Fibroblast of the conjunctiva (primary cell): ENCODE measurements around the gene ARL10.
"Not testable (repeated sequence)": the region's sequence is repeated elsewhere in the genome, so short reads cannot be mapped to it uniquely, and the experiment has no call there.

Source experiments
- DNase-seq: peaks from one replicate; pipeline ENCODE4 v3.0.0-alpha.2; 2010; ENCODE audit warnings: low read depth

Gene ARL10

DNA sequence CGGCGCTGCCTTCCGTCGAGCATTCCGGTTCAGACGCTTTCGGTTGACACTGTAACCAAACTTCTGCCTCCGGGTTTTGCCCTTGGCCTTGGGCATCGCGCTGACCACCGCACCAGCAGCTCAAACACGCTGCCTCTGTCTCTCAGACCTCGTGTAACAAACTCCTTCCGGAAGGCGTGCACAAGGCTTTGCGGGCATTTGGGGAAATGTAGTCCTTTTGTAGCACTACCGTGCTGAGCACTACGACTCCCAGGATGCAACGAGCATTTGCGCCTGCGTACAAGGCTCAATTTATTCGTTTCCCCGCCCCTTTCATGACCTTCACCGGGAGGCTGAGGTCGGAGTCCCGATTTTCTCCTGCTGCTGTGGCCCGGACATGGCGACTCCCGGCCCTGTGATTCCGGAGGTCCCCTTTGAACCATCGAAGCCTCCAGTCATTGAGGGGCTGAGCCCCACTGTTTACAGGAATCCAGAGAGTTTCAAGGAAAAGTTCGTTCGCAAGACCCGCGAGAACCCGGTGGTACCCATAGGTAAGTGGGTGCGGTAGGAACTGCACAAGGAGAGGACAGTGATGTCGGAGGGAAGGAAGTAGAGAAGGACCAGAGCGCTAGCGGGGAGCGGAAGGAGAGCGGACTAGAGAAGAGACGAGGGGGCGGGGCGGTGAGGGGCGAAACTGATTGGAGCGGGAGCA lies 23.3 kb downstream of the ARL10 start, which contains the start of the genes HIGD2A and NOP16:
Gene HIGD2A, plus strand, starts transcription at position 308 of the 691 bp plus-strand sequence. Its CDS starts 69 bp downstream, at position 377.
Gene NOP16, minus strand, starts transcription at position 155 of the 691 bp plus-strand sequence. Its CDS starts 59 bp downstream, at position 96.
- peak; percentile 98 for DNase-seq

DNA sequence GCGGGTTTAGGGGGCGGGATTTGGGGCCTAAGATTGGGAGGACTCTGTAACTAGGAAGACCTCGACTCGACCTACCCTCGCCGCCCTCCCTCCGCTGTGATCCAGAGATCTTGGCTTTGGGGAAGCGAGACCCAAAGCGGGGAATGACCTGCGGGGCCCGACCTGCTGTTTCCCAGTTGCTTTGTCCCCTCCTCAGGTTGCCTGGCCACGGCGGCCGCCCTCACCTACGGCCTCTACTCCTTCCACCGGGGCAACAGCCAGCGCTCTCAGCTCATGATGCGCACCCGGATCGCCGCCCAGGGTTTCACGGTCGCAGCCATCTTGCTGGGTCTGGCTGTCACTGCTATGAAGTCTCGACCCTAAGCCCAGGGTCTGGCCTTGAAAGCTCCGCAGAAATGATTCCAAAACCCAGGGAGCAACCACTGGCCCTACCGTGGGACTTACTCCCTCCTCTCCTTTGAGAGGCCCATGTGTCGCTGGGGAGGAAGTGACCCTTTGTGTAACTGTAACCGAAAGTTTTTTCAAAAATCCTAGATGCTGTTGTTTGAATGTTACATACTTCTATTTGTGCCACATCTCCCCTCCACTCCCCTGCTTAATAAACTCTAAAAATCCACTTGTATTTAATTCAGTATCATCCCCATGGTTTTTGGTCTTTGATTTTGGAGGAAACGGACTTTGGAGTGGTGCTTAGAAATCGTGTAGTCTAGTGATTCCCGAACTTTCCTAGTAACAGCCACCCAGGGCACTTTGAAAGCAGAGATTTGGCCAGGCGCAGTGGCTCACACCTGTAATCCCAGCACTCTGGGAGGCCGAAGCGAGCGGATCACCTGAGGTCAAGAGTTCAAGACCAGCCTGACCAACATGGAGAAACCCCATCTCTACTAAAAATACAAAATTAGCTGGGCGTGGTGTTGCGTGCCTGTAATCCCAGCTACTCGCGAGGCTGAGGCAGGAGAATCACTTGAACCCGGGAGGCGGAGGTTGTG lies 24.1 kb downstream of the ARL10 start:
- no peak for DNase-seq

DNA sequence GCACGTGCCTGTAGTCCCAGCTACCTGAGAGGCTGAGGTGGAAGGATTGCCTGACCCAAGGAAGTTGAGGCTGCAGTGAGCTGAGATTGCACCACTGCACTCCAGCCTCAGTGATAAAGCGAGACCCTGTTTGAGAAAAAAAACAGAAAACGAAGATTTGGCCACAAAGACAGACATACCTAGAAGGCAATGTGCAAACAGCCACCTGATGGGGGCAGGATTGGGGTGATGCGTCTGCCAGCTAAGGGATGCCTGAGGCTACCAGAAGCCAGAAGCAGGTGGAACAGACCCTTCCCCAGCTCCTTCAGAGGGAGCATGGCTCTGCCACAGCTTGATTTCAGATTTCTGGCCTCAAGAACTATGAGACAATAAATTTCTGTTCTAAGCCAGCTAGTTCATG lies 26.2 kb downstream of the ARL10 start:
- DNase-seq = no peak

DNA sequence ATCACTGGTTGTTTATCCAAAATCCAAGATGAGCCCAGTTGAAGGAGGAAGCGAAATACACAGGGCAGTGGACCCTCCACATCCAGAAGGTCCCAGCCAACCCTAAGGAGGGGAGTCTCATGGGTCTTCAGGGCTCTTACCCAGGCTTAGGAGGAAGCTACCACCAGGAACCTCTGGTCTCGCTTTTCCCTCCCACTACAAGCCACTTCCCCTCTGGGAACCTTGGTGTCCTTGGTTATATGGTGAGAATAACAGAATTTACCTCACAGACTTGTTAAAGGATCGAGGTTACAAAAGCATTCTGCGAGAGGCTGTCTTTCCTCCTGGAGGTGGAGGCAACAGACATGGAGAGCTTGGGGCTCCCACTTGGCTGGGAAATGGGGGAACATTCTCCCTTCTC lies 26.7 kb downstream of the ARL10 start:
- no peak for DNase-seq

DNA sequence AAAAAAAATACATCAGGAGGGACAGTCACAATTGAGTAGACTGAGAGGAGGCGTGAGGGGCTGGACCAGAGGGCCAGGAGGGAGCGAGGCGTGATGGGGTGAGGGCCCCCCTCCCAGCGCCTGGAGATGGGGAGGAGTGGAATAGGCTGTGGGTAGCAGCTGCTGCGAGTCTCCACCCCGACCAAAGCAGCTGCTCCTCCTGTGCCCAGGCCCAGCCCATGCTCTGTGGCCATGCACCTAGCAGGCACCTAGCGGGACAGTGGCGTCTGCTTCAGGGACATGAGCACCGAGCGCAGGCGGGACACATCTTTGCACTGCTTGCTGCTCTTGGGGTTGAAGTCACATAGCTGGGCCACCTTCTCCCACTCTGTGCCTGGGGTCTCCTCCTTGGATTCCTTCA lies 27.2 kb downstream of the ARL10 start:
- no peak for DNase-seq

DNA sequence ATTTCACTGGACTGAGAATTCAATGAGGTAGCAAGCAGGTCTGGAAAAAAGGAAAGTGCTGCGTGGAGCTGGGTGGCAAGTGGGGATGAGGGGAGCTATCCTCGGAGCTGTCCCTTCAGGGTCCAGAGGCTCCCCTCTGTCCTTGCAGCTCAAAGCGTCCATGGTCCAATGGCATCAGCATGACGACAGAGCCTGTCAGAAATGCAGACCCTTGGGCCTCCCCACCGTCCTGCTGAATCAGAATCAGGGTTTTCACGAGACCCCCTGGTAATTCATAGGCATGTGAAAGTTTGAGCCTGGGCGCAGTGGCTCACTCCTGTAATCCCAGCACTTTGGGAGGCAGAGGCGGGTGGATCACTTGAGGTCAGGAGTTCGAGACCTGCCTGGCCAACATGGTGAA lies 28.8 kb downstream of the ARL10 start:
- no peak for DNase-seq

DNA sequence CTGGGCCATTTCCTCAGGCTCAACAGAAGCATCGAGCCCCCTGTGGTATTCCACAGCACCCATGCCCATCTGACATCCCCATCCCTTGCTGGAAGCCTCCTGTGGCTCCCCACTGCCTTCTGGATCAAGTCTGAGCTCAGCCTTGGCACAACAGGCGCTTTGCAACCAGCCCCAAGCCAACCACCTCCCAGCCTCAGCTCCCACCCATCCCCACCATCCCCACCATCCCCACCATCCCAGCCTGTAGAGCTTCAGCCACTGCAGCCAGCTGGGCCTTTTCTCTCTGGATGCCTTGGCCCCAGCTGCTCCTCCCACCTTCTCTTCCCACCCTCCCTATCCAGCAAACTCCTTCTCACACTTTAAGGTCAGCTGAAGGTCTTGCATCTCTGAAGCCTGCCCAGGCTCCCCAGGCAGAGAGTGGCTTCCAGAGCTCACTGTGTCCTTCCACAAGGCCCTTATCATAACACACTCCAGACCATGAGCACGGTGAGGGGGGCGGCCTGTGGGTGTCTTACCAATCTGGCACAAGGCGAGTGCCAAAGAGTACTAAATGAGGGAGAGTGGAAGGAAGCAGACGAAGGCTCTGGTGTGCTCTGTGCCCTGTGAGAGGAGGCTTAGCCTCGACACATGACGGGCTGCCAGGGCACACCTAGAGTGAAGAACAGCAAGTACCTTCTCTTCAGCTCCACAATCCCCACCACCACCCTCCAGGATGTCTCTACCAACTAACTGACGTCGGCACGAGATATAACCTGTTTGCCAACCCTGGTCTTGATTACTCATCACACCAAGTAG lies 29.8 kb downstream of the ARL10 start:
- DNase-seq = no peak

DNA sequence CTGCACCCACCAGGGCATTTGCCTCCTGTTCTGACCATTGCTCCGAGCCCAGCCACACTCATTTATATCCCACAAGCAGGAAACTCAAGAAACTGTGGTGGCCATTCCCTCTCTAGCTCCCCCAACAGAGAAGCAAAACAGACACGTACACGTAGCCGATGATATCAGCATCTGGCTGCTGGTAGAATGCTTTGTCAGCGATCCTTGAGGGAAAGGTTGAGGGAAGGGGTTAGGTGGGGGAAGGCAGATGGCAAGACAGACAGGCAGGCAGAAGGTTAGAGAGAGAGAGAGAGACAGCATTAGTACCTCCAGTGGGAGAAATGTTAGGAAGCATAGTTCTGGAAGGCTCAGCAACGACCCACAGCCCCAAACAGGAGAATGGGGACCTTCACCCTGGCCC lies 31.0 kb downstream of the ARL10 start:
- no peak for DNase-seq

DNA sequence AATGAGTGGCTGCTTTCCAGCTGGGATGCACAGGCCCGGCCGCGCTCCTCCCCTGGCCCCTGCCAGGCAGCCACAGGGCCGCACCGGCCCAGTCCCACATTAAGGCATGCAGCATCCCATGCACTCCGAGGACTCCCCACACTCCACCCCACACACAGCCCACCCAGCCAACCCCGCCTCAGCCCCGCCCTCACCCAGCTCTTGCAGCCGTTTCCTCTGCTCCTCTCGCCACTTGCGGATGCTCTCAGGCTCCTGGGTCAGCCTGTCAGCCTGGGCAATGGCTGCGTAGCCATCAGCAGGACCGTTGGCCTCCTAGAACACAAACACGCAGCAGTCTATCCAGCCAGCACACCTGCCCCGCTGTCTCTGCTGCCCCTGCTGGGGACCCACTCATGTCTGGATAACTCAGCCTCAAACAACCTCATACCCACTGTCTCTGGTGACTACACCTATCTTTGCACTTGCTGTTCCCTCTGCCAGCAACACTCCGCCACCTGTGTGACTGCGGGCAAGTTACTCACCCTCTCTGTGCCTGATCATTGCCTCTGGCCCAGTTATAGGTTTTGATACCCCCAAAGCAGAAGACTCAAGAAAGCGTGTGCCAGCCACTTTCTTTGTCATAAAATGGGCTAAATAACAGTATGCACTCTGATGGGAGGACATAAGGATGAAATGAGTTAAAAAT lies 32.6 kb downstream of the ARL10 start:
- no peak for DNase-seq

DNA sequence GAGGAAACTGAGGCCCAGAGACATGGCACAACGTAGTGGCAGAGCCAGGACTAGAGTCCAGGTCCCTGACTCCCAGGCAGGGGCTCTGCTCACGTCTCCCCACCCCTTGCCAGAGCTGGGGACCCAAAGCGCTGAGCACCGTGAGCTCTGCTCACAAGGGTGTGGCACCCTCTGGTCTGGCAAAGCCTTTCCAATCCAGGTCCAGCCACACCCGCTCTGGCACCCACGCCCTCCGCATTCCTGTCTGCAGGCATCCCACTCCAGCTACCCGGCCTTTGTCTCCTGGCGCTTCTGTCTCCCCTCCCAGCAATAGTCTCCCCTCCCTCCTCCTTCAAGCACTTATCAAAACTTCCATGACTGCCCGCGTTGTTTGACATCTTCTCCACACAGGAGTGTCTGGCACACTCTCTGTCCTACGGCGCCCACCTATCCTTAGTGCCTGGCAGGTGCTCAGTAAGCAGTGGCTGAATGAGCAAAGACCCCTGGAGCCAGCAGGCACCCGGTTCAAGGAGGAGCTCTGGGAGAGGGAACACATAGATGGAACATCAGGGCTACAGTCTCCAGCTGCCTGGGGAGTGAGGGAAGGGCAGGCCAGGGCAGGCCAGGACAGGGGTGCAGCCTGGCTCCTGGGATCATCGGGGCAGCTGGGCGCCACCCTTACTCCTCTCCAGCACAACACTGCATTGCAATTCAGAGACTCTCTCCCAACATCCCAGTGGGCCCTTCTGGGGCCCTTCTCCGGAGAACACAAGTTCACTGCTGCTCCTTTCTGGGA lies 35.3 kb downstream of the ARL10 start:
- DNase-seq = no peak

DNA sequence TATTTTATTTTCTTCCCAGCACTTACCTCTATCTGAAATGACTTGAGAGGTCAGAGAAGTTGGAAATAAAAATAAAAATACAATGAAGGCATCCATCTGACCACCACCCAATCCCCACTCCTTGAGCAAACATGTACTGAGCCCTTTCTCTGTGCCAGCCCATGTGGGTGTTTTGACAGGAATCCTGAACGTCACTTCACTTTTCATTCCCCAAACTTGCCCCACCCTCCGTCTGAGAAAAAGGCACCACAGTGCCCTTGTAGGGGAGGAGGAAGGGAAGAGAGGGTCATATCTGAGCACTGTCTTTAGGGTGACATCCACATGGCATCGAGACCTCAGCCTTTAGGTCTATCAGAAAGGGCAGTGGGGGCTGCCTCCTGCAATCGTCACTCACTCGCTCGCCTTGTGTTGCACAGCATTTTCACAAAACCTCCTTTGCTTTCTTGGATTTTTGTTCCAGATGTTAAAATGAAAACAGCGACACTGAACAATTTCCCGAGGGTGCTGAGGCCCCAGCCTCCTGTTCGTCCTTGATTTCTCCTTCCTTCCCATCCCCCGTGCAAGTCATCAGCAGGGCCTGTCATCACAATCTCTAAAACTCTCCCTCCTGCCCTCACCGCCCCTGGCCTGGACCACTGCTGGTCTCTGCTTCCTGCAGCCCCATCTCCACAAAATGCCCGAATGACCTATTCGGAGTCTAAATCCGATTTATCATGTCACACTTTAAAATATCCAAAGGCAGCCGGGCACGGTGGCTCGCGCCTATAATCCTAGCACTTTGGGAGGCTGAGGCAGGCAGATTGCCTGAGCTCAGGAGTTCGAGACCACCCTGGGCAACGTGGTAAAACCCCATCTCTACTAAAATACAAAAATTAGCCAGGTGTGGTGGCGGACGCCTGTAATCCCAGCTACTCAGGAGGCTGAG lies 36.3 kb downstream of the ARL10 start:
- no peak for DNase-seq

DNA sequence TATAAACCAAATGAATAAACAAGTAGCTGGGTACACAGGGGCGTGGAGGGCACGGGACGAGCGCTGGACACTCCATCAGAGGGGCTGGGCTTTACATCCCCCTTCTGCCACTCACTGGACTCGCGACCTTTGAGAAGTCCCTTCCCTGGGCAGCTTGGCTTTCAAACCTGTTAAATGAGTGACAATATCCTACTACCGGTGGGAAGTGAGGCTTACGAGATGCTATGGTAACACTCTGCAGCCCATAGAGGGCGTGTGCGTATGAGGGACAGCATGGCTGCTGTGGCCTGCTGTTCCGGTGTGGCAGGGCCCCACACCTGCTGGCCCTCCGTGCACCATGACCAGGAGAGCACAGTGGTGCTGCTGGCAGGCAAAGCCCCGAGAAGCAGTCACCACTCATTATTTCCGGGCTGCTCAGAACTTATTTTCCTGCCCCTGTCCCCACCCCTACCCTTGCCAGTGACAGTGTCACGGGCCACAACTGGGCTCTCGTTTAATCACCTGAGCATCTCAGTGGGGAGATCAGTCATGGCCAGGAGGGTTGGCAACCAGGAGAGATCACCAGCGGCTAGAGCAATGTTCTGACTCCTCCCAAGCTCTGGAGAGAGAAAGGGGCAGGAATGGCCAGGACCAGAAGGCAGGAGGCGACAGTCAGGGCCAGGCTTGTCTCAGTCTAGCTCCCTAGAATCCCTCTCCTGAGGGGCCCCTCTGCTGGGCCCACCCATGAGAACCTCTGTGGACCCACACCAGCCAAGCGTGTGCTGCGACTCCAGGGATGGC lies 40.6 kb downstream of the ARL10 start:
- DNase-seq = no peak

DNA sequence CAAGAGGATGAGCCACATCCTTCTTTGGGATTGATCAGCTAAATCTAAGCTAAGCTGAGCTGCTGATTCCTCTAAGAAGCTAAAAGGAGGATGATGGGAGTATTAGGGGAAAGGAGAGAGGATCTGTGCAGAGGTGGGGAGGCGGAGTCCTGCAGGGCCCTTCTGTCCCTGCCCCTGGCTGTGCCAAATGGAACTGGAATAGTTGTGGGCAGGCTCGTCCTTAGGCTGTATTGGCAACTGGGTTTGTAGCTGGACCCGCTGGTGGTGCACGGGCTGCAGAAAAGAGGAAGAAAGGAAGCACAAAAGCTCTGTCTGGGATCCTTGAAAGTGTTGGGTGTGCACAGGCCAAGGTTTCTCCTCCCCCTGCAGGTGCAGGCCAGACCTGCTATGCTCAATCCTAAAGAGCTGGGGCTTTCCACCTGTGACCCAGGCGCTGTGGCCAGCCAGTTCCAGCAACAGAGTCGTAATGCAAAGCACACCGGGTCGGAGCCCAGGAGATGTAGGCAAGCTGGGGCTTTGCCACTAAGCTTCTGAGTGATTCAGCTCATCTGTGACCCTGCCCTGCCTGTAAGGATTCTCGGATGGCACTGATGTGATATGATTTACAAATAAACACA lies 41.3 kb downstream of the ARL10 start:
- no peak for DNase-seq

DNA sequence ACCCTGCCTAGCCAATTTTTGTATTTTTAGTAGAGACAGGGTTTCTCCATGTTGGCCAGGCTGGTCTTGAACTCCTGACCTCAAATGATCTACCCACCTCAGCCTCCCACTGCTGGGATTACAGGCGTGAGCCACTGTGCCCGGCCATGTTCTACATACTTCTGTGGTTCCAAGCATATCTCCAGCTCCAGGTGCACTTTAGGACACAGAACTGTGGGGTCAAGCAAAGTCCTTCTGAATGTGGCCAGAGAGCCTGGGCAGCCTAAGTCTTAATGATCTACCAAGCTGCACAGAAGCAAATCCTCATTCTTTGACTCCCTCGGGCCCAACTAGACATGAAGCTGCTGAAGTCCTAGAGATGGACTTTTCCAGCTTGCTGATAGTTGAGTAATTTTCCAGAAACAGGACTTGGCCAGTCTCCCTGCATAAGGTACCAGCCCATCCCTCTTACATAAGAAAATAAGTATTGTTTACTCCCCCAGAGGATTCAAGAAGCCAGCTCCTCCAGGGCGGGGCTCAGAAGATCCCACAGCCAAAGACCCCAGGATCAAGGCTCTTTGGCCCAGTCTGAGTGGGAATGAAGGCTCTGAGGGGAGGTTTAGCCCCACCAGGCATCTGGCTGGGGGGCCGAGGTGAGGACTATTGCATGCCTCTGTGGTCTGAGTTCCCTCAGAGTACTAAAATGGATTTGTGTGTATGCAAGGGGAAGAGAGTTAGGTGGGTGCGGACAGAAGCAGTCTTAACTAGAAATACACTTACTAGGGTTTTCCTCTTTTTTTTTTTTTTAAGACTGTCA lies 42.4 kb downstream of the ARL10 start:
- peak; percentile 43 for DNase-seq

DNA sequence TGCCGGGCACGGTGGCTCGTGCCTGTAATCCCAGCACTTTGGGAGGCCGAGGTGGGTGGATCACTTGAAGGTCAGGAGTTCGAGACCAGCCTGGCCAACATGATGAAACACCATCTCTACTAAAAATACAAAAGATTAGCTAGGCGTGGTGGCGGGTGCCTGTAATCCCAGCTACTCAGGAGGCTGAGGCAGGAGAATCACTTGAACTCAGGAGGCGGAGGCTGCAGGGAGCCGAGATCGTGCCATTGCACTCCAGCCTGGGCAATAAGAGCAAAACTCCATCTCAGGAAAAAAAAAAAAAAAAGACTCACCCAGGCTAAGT lies 42.9 kb downstream of the ARL10 start:
- not testable (repeated sequence) for DNase-seq

DNA sequence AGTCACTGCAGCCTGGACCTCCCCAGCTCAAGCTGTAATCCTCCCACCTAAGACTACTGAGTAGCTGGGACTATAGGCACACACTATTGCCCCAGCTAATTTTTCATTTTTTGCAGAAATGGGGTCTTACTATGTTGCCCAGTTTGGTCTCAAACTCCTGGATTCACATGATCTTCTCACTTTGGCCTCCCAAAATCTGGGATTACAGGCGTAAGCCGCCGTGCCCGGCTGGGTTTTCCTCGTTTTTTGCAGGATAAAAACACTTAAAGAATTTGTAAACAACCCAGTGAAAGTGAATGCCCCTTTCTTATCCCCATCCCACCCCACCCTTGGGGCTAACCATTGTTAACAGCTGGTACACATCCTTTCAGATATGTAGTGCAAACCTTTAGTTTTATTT lies 43.3 kb downstream of the ARL10 start:
- no peak for DNase-seq

DNA sequence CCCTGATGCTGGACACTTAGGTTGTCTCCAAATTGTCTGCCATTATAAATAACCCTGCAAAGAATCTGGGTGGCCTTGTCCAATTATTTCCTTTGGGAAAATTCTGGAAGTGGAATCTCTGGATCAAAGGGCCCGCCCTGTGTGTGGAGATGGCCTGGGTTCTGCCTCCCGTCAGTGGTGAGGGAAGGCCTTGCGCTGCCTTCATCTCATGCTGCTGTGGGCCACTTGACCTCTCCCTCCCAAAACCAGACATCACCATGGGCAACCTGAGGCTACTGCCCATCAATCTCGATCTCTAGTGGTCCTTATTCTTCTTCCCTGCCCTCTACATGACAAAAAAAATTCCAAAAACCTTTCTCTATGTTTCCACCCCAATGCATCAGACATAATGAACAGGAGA lies 44.5 kb downstream of the ARL10 start:
- DNase-seq = no peak
